ENCODE measurements around the gene PPFIA2. TPM values are rescaled to one million over a fixed set of nuclear protein-coding genes. Genes with fewer than 3 reads are reported as not detected.

The PPFIA2 gene
- total RNA-seq, 1 experiment from 2014 or later, result not detected

DNA sequence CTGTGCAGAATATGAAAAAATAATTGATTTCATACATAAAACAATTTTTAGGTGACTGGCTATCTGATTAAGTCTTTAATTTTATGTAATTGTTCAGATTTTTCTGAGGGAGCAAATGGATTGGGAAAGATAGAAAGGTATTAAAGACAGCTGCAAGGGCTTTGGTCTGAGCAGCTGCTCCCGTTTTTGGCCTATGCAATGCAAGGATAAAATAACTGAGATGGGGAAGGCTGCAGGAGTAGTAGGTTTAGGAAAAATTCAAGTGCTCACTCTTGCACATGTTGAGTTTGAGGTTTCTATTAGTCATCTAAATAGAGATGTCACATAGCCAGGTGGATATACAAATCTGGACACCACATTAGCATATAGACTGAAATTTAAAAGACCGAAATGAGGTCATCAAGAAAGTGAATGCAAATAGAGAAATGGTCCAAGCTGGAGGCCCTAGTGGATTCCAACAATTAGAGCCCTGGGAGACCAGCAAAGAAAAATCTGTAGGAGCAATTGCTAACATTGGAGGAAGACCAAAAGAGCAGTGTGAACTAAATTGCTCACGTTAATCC is 144.0 kb downstream of the PPFIA2 start:
- no peaks in the 10 kb centered on the region for H4K20me1 ChIP-seq (ENCODE audit: low read length)
- no peaks in the 10 kb centered on the region for H3K36me3 ChIP-seq (ENCODE audit: low read depth, low read length)
- H3K27ac ChIP-seq (ENCODE audit: low read length), result no peak overlapping the region
- no TSS peak for BruUV-seq (replicated peaks)
- TF ChIP-seq, protein P1, sequence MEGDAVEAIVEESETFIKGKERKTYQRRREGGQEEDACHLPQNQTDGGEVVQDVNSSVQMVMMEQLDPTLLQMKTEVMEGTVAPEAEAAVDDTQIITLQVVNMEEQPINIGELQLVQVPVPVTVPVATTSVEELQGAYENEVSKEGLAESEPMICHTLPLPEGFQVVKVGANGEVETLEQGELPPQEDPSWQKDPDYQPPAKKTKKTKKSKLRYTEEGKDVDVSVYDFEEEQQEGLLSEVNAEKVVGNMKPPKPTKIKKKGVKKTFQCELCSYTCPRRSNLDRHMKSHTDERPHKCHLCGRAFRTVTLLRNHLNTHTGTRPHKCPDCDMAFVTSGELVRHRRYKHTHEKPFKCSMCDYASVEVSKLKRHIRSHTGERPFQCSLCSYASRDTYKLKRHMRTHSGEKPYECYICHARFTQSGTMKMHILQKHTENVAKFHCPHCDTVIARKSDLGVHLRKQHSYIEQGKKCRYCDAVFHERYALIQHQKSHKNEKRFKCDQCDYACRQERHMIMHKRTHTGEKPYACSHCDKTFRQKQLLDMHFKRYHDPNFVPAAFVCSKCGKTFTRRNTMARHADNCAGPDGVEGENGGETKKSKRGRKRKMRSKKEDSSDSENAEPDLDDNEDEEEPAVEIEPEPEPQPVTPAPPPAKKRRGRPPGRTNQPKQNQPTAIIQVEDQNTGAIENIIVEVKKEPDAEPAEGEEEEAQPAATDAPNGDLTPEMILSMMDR (conservative IDR thresholded peaks at IDR 0.05; ENCODE audit: low read depth, low read length), result no peak
- no peak for TF ChIP-seq EZH2phosphoT487 (IDR thresholded peaks at IDR 0.05; ENCODE audit: borderline replicate concordance, low read length)
- TF ChIP-seq EZH2 (IDR thresholded peaks at IDR 0.05; ENCODE audit: low read length, unreplicated experiment), result no peak
- DNase-seq (no peak), ATAC-seq (no peak)
- H2AFZ ChIP-seq (ENCODE audit: low read length), result no peak overlapping the region
- no peak overlapping the region for H3K9ac ChIP-seq (ENCODE audit: low read length)
- no peaks in the 10 kb centered on the region for H3K9me2 ChIP-seq (replicated peaks; ENCODE audit: low read length)
- H3K9me3 ChIP-seq (ENCODE audit: low read length), result no peaks in the 10 kb centered on the region
- intact Hi-C loops (cut with micrococcal nuclease), result no loop called here
- H3K79me2 ChIP-seq (ENCODE audit: low read length), result no peaks in the 10 kb centered on the region
- H3F3A ChIP-seq (ENCODE audit: low read length, unreplicated experiment), result no peaks in the 10 kb centered on the region
- CTCF ChIA-PET, result no interaction called here
- POLR2A ChIA-PET (ENCODE audit: unreplicated experiment), result no interaction called here
- no peaks in the 10 kb centered on the region for H3K27me3 ChIP-seq (ENCODE audit: low read length)
- H3K4me2 ChIP-seq (ENCODE audit: low read length), result no peak overlapping the region
- H3K4me1 ChIP-seq (ENCODE audit: insufficient read depth, low read length), result no peaks in the 10 kb centered on the region
- no peak overlapping the region for H3K4me3 ChIP-seq (ENCODE audit: low read length)

DNA sequence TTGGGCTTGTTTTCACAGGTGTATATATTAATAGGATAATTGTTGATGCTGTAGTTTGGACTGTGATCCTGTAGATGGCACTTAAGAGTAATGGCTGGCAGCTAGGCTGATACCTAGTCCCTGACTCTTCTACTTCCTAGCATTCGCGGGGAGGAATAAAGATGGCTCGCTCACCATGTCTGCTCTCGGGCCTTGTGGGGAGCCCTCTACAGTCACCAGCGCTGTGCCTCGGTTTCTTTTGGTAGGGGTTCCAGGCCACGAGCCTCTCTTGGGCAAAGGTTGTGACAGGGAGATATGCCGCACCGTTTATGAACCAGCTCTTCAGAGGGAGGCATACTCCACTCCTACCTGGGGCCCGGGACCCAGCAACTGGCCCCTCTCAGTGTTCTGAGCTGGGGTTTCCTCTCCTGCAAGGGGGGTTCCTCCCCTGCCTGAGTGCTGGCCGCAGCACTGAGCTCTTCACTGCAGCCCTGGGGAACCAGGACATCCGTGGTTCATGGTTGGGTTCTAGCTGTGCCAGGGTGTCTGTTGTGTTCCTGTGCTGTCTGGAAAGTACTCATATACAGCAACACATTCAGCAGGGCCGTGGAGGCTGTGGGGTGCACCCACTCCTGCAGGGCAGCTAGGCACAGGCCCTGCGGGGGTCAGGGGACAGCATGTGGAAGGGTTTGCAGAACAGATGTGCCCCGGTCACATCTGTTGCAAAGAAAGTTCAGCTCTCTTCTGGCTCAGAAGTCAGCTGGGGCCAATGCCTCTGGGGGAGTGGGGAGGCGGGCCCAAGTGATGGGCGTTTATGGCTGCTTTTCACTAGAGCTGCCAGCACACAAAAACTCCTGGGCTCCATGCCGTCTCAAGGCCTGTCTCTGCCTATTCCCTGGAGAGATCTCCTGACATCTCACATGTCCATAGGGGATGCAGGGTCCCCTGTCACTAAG is 147.9 kb downstream of the PPFIA2 start:
- Histone ChIP-seq H3K9me3 (ENCODE audit: low read length) (no peaks in the 10 kb centered on the region), H3K4me1 (ENCODE audit: insufficient read depth, low read length) (no peaks in the 10 kb centered on the region), H2AFZ (ENCODE audit: low read length) (peak overlapping the region; percentile 67; the same call in 1 of the 2 replicates), H4K20me1 (ENCODE audit: low read length) (no peaks in the 10 kb centered on the region), H3K4me2 (ENCODE audit: low read length) (no peak overlapping the region), H3K27me3 (ENCODE audit: low read length) (no peaks in the 10 kb centered on the region), H3K4me3 (ENCODE audit: low read length) (no peak overlapping the region), H3K9ac (ENCODE audit: low read length) (no peak overlapping the region), H3K36me3 (ENCODE audit: low read depth, low read length) (no peaks in the 10 kb centered on the region), H3F3A (ENCODE audit: low read length, unreplicated experiment) (no peaks in the 10 kb centered on the region), H3K79me2 (ENCODE audit: low read length) (no peaks in the 10 kb centered on the region), H3K9me2 (replicated peaks; ENCODE audit: low read length) (no peaks in the 10 kb centered on the region), H3K27ac (ENCODE audit: low read length) (no peak overlapping the region)
- TF ChIP-seq EZH2 (IDR thresholded peaks at IDR 0.05; ENCODE audit: low read length, unreplicated experiment) (no peak), EZH2phosphoT487 (IDR thresholded peaks at IDR 0.05; ENCODE audit: borderline replicate concordance, low read length) (no peak)
- TF ChIP-seq, protein P1 (conservative IDR thresholded peaks at IDR 0.05; ENCODE audit: low read depth, low read length), result peak; percentile 49
- BruUV-seq (replicated peaks), result no TSS peak
- intact Hi-C loops (cut with micrococcal nuclease), result no loop called here
- peak; percentile 40; the same call in 1 of the 2 replicates for ATAC-seq
- ChIA-PET CTCF (no interaction called here), POLR2A (ENCODE audit: unreplicated experiment) (no interaction called here)
- peak; percentile 17 for DNase-seq

All from PC-3 (cell line).